Measurements from ENCODE around the gene ENTPD2. TPM values are rescaled to one million over a fixed set of nuclear protein-coding genes. Genes with fewer than 3 reads are reported as not detected.

Gene ENTPD2
- total RNA-seq, 4 donors from 2014 or later, result not detected

DNA sequence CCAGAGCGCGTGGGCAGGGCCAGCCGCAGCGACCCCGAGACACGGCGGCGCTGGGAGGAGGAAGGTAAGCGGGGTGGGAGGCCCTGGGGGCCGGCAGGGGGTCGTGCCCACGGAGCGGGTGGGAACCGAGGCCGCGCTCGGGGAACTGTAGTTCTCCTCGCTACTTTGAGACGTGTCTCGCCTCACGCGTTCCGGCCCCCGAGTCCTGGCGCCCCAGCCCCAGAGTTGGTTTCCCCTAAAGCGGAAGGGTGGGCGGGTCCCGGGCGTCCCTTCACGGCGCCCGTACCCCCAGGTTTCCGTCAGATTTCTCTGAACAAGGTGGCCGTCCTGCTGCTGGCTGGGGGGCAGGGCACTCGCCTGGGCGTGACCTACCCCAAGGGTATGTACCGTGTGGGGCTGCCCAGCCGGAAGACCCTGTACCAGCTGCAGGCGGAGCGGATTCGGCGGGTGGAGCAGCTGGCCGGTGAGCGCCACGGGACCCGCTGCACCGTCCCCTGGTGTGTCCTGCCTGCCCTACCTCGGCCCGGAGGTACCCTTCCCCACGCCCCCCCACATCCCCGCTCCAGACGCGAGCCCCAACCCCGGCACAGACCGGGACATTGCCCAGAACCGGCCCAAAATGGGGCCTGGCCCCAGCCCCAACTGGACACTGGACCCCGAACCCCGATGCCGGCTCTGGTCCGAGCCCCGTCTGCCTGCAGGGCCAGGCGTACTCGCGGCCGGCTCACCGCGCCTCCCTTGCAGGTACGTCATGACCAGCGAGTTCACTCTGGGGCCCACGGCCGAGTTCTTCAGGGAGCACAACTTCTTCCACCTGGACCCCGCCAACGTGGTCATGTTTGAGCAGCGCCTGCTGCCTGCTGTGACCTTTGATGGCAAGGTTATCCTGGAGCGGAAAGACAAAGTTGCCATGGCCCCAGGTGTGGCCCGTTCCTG, 24.2 kb upstream of the ENTPD2 start:
- TF ChIP-seq CTCF (IDR thresholded peaks at IDR 0.05; ENCODE audit: low read depth), result no peak

DNA sequence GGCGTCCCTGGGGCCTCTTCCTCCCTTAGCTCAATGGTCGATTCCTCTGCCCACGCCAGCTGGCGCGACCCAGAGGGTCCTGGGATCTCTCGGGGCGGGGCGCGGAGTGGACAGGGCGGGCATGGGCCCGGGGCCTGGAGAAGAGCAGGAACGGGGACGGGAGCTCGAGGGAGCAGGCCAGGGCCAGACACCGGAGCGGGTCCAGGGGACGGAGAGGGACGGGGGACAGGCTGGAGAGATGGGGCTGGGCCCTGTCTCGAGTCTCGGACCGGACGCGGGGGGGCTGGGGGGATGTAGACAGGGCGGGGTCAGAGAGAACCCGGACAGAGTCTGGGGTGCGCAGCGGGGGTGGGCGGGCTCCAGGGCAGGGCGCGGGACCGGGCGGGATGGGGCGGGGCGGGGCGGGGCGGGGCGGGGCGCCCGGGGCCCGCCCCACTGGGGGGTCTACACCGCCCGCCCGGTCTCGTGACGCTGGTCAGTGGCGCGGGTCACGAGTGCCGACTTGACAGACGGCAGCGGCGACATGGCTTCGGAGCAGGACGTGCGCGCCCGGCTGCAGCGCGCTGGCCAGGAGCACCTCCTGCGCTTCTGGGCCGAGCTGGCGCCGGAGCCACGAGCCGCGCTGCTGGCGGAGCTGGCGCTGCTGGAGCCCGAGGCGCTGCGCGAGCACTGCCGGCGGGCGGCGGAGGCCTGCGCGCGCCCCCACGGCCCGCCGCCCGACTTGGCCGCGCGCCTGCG, 23.3 kb upstream of the ENTPD2 start, which contains the start of gene UAP1L1:
Gene UAP1L1 (plus strand): TSS at position 508 of the 738 bp plus-strand sequence. CDS start 16 bp downstream, at position 524.
- TF ChIP-seq CTCF (IDR thresholded peaks at IDR 0.05; ENCODE audit: low read depth), result no peak

GRCh38 chr9:137076636-137077009, 22.8 kb upstream of the ENTPD2 start:
- no peak for TF ChIP-seq CTCF (IDR thresholded peaks at IDR 0.05; ENCODE audit: low read depth)

DNA sequence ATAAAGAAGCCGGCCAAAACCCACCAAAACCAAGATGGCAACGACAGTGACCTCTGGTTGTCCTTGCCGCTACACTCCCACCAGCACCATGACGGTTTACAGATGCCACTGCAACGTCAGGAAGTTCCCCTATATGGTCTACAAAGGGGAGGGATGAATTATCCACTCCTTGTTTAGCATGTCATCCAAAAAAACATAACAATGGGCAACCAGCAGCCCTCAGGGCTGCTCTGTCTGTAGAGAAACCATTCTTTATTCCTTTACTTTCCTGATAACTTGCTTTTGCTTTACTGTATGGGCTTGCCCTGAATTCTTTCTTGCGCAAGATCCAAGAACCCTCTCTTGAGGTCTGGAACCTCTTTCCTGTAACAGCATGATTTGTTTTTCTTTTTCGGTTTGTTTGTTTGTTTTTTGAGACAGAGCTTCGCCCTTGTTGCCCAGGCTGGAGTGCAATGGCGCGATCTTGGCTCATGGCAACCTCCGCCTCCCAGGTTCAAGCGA, 21.5 kb upstream of the ENTPD2 start:
- TF ChIP-seq CTCF (IDR thresholded peaks at IDR 0.05; ENCODE audit: low read depth), result no peak

DNA sequence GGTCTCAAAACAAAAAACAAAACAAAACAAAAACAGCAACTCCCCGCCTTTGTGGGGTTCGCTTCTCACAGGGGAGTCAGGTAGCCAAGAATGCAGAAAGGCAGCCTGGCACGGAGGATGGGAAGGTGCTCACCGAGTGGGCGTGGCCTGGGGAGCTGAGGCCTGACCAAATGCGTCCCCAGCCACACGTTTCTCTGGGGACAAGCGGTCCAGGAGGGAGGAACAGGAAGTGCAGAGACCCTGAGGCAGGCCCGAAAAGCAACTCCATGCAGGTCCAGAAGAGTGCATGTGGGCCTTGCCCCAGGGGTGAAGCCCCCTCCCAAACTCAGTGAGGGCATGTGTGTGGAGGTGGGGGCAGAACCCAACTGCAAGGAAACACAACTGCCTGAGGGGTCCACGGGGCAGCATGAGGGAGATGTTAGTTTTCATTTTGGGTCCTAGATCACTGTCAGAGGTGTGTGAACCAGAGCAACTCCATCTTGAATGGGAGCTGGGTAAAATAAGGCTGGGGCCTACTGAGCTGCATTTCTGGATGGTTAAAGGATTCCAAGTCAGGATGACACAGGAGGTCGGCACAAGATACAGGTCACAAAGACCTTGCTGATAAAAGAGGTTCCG, 20.9 kb upstream of the ENTPD2 start:
- TF ChIP-seq CTCF (IDR thresholded peaks at IDR 0.05; ENCODE audit: low read depth), result no peak

DNA sequence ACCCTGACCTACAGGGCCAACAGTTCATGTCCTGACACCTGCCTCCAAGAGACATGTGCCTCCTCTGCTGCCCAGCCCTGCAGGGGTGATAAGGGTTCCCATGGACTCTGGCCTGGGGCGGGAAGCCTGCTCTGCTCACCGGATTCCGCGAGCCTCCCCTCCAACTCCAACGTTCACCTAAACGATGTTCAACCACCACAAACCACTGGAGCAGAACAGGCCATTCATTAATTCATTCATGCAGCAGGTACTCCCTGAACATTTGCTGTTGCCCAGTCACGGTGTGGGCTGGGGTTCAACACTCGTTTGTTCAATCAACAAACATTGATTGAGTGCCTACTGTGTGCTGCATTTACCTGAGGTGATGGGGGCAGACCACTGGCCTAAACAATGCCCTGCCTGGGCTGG, 20.1 kb upstream of the ENTPD2 start:
- no peak for TF ChIP-seq CTCF (IDR thresholded peaks at IDR 0.05; ENCODE audit: low read depth)
